ENCODE data around the gene CHAF1B.

DNA sequence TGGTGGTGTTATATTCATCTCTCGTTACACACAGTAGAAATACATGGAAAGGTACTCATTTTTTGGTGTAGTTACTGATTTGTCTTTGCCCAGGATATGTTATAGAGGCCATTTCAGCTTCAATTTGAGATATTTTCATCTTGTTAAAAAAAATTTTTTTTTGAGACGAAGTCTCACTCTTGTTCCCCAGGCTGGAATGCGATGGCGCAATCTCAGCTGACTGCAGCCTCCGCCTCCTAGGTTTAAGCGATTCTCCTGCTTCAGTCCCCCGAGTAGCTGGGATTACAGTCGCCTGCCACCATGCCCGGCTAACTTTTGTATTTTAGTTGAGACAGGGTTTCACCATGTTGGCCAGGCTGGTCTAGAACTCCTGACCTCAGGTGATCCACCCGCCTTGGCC, 46.2 kb upstream of the CHAF1B start:
- TF ChIP-seq POLR2A (IDR thresholded peaks at IDR 0.05; ENCODE audit: low read depth, low read length), result no peak
- no peak for TF ChIP-seq POLR2AphosphoS5 (IDR thresholded peaks at IDR 0.05; ENCODE audit: low read depth, low read length)
- TF ChIP-seq TAF1 (IDR thresholded peaks at IDR 0.05; ENCODE audit: low read depth, low read length), result no peak
- TF ChIP-seq POU2F2 (IDR thresholded peaks at IDR 0.05; ENCODE audit: low read depth, low read length), result no peak

Data from GM12891 (cell line).